ENCODE data around the gene FASTKD2.

The FASTKD2 gene

GRCh38 chr2:206840999-206841398 lies 75.6 kb downstream of the FASTKD2 start:
- no peak for DNase-seq
